ENCODE data around the gene LEP.
"Not testable (repeated sequence)": the region's sequence is repeated elsewhere in the genome, so short reads cannot be mapped to it uniquely, and the experiment has no call there.

Gene LEP

DNA sequence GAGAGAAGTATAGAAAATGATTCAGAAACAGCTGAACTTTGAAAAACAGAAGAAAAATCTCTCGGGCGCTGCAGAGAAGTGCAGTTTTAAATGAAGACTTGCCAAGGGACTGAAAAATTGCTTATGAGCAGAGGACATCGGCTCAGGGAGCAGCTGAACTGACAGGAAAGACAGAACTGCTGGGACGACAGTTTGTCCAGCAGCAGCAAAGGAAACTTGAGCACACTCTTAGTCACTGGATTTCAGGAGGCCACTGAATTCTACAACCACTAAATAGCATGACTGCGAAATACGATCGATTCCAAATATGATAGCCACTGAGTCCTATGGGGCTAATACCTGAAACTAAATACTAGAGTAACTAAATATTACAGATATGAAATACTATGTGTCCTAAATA lies 43.0 kb downstream of the LEP start:
- Histone ChIP-seq H3K27me3 (no peaks in the 10 kb centered on the region), H3K9me3 (peaks cover 5% of the 10 kb centered on the region), H3K27ac (no peak overlapping the region), H3K36me3 (no peaks in the 10 kb centered on the region), H3K4me3 (ENCODE audit: low read depth in 1 of 2, low read length in 1 of 2) (no peak overlapping the region), H3K4me1 (ENCODE audit: control insufficient read depth in 1 of 2, insufficient read depth in 1 of 2, low read depth in 1 of 2, low read length in 1 of 2) (no peaks in the 10 kb centered on the region)
- TF ChIP-seq, protein P1, sequence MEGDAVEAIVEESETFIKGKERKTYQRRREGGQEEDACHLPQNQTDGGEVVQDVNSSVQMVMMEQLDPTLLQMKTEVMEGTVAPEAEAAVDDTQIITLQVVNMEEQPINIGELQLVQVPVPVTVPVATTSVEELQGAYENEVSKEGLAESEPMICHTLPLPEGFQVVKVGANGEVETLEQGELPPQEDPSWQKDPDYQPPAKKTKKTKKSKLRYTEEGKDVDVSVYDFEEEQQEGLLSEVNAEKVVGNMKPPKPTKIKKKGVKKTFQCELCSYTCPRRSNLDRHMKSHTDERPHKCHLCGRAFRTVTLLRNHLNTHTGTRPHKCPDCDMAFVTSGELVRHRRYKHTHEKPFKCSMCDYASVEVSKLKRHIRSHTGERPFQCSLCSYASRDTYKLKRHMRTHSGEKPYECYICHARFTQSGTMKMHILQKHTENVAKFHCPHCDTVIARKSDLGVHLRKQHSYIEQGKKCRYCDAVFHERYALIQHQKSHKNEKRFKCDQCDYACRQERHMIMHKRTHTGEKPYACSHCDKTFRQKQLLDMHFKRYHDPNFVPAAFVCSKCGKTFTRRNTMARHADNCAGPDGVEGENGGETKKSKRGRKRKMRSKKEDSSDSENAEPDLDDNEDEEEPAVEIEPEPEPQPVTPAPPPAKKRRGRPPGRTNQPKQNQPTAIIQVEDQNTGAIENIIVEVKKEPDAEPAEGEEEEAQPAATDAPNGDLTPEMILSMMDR (IDR thresholded peaks at IDR 0.05): no peak

DNA sequence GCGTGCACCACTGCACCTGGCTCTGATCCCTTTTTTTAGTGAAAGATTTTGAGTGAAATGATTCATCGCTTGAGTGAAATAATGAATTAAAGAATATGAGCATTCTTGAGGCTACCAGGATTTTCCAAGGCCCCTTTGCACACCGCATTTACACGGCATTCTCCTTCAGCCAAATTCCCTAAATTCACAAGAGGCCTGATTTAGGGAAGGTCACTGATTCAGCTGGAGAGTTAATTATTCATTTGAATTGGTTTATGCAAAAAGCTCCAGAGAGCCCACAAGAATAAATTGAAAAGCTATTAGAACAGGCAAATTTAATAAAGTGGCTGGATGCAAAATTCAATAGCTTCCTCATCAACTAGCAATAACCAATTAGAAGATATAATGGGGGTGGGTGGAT lies 46.5 kb downstream of the LEP start:
- Histone ChIP-seq H3K9me3 (no peaks in the 10 kb centered on the region), H3K27me3 (no peaks in the 10 kb centered on the region), H3K27ac (no peak overlapping the region), H3K4me3 (ENCODE audit: low read depth in 1 of 2, low read length in 1 of 2) (no peak overlapping the region), H3K4me1 (ENCODE audit: control insufficient read depth in 1 of 2, insufficient read depth in 1 of 2, low read depth in 1 of 2, low read length in 1 of 2) (no peaks in the 10 kb centered on the region), H3K36me3 (no peaks in the 10 kb centered on the region)
- TF ChIP-seq, protein P1 (IDR thresholded peaks at IDR 0.05): no peak

DNA sequence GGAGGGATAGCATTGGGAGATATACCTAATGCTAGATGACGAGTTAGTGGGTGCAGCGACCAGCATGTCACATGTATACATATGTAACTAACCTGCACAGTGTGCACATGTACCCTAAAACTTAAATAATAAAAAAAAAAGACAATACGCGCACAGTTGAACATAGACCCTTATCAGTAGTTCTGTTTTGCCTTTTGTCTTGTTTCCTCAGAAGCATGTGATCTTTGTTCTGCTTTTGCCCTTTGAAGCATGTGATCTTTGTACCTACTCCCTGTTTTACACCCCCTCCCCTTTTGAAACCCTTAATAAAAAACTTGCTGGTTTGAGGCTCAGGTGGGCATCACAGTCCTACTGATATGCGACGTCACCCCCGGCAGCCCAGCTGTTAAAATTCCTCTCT lies 56.9 kb downstream of the LEP start:
- H3K27me3 ChIP-seq; H3K27ac ChIP-seq; H3K9me3 ChIP-seq; H3K4me3 ChIP-seq (ENCODE audit: low read depth in 1 of 2, low read length in 1 of 2); H3K36me3 ChIP-seq; H3K4me1 ChIP-seq (ENCODE audit: control insufficient read depth in 1 of 2, insufficient read depth in 1 of 2, low read depth in 1 of 2, low read length in 1 of 2): not testable (repeated sequence)

DNA sequence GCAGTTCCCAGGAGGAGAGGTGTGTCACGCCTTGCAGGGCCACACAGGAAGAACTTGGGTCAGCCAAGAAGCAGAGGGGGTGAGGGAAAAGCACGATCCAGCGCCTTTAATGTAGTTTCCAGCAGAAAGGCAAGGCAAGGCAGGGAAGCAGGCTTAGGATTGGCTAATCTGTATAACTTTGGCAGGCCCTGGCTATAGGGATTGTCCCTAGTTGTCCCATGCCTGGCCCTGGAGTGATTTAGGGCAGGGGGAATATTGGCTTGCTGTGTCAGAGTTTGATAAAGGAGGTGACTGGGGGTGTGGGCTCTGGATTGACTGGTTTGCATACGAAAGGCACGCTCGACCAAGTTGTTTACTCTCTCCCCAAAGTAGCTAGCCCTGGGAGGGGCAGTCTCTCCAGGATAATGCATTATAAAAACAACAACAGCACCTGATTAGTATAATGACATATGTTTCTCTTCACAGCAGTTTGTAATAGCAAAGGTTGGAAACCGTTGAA lies 58.1 kb downstream of the LEP start:
- Histone ChIP-seq H3K27ac (no peak overlapping the region), H3K27me3 (no peaks in the 10 kb centered on the region), H3K4me1 (ENCODE audit: control insufficient read depth in 1 of 2, insufficient read depth in 1 of 2, low read depth in 1 of 2, low read length in 1 of 2) (no peaks in the 10 kb centered on the region), H3K9me3 (no peaks in the 10 kb centered on the region), H3K36me3 (no peaks in the 10 kb centered on the region), H3K4me3 (ENCODE audit: low read depth in 1 of 2, low read length in 1 of 2) (no peak overlapping the region)
- TF ChIP-seq, protein P1 (IDR thresholded peaks at IDR 0.05): no peak

DNA sequence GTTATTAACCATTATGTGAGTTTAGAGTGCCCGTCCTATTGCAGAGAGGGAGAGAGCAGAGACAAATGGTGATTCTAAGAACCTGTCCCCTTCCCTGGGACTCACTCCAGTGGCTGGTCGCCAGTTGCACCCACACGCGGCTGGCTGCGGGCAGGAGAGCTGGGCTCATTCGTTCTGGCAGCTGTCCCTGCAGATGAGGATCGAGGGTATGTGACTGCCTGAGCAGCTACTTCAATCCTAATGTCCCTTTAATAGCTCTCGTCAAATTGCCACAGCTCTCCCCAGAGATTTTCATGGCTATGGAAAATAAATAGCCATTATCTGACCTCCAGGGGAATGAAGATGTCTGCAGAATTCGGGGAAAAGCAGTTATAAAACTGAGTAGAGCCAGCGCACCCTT lies 61.1 kb downstream of the LEP start:
- no peak overlapping the region for H3K27ac ChIP-seq
- no peaks in the 10 kb centered on the region for H3K4me1 ChIP-seq (ENCODE audit: control insufficient read depth in 1 of 2, insufficient read depth in 1 of 2, low read depth in 1 of 2, low read length in 1 of 2)
- H3K9me3 ChIP-seq: no peaks in the 10 kb centered on the region
- TF ChIP-seq, protein P1 (IDR thresholded peaks at IDR 0.05): no peak
- H3K4me3 ChIP-seq (ENCODE audit: low read depth in 1 of 2, low read length in 1 of 2): no peak overlapping the region
- H3K36me3 ChIP-seq: peaks cover 13% of the 10 kb centered on the region
- no peaks in the 10 kb centered on the region for H3K27me3 ChIP-seq

DNA sequence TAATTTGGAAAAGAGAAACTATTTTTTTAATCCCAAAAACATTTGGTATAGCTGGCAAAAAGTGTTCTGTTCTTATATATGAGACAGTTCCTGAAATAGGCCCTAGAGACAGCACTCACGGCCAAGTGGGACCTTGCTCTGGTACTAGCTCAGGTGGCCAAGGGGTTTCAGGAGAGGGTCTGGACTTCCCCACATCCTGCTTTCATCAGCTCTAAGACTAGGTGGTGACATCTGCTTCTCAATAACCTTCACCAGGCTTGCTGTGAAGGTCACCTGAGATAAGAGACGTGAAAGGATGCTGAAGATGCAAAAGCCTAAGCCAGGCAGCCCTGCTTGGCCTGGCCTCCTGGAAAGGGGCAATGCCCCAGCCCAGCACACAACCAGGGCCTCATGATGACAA lies 62.1 kb downstream of the LEP start:
- no peaks in the 10 kb centered on the region for H3K4me1 ChIP-seq (ENCODE audit: control insufficient read depth in 1 of 2, insufficient read depth in 1 of 2, low read depth in 1 of 2, low read length in 1 of 2)
- H3K27ac ChIP-seq: no peak overlapping the region
- peaks cover 14% of the 10 kb centered on the region for H3K36me3 ChIP-seq
- TF ChIP-seq, protein P1 (IDR thresholded peaks at IDR 0.05): no peak
- H3K9me3 ChIP-seq: no peaks in the 10 kb centered on the region
- H3K4me3 ChIP-seq (ENCODE audit: low read depth in 1 of 2, low read length in 1 of 2): no peak overlapping the region
- H3K27me3 ChIP-seq: no peaks in the 10 kb centered on the region

All from neutrophil (primary cell).